Lung (tissue), 12 donors: ENCODE results near the gene BNIP5. TPM values are rescaled to one million over a fixed set of nuclear protein-coding genes. Genes with fewer than 3 reads are reported as not detected.

ENCODE experiments used
- ATAC-seq: fragments of 200-7000 bp; cut with Tn5 transposase; one replicate; pipeline ENCODE4 v1.9.1; 2020; ENCODE audit warnings: moderate number of reproducible peaks; ENCODE audit not compliant: insufficient read depth, low FRiP score
- DNase-seq, 3 donors: peaks; one replicate each; pipeline ENCODE4 v3.0.0-alpha.2; 2013 to 2017
- H3K27ac ChIP-seq, 2 donors: one replicate each; pipeline ENCODE4 v1.5.1; 2013; ENCODE audit warnings: mild to moderate bottlenecking in 2 of 2, moderate library complexity in 2 of 2, control low read depth in 1 of 2, inconsistent platforms in 1 of 2, low read depth in 1 of 2, low read length in 1 of 2
- H3K27me3 ChIP-seq, 3 donors: one replicate each; pipeline ENCODE4 v1.5.1; 2013; ENCODE audit warnings: low read length in 2 of 3; ENCODE audit not compliant: control insufficient read depth in 3 of 3, insufficient read depth in 3 of 3
- H3K36me3 ChIP-seq, 4 donors: one replicate each; pipeline ENCODE4 v1.5.1; 2013; ENCODE audit warnings: low read length in 4 of 4, mild to moderate bottlenecking in 1 of 4, moderate library complexity in 1 of 4; ENCODE audit not compliant: control insufficient read depth in 4 of 4, insufficient read depth in 4 of 4
- H3K4me1 ChIP-seq, 5 donors: one replicate each; pipeline ENCODE4 v1.5.1; 2013; ENCODE audit warnings: low read length in 5 of 5, mild to moderate bottlenecking in 2 of 5, moderate library complexity in 1 of 5; ENCODE audit not compliant: control insufficient read depth in 5 of 5, insufficient read depth in 5 of 5
- H3K4me3 ChIP-seq: one replicate; pipeline ENCODE4 v1.5.1; 2013; ENCODE audit warnings: mild to moderate bottlenecking, control low read depth, moderate library complexity
- H3K9ac ChIP-seq, 2 donors: one replicate each; pipeline ENCODE4 v1.5.1; 2013; ENCODE audit warnings: low read length in 2 of 2, control low read depth in 1 of 2; ENCODE audit not compliant: insufficient read depth in 1 of 2
- H3K9me3 ChIP-seq, 4 donors: one replicate each; pipeline ENCODE4 v1.5.1; 2013; ENCODE audit warnings: low read length in 3 of 4, mild to moderate bottlenecking in 1 of 4, moderate library complexity in 1 of 4; ENCODE audit not compliant: control insufficient read depth in 4 of 4, insufficient read depth in 3 of 4
- WGBS, 2 donors: extraction: QIAGEN DNeasy Blood & Tissue Kit; methylation state at CpG; one replicate each; pipeline ENCODE4 v1.1.7; 2013; 5-methylcytosine and 5-hydroxymethylcytosine counted together
- polyA plus RNA-seq, 2 donors: library from polyadenylated mRNA; stranded (reverse); fragments of 200-250 nt; gene quantifications; one replicate each; pipeline ENCODE4 v1.2.1, GENCODE V29; 2013
- total RNA-seq, 2 donors: library from RNA; depleted of rRNA in 1 of 2; stranded (reverse); fragments of >200 nt in 1 of 2; gene quantifications; one replicate each; pipeline ENCODE4 v1.2.1, GENCODE V29; 2014 to 2021
- TF ChIP-seq, protein P1 (sequence below): IDR thresholded peaks from 2 replicates; pipeline ENCODE4 v1.5.1; 2012; ENCODE audit warnings: mild to moderate bottlenecking; ENCODE audit errors: control extremely low read depth, extremely low read depth
- donor health status: control.
- donor health status: control.
- donor health status: Bipolar disorder and iron deficiency.
- donor health status: healthy.
- donor health status: DM: yes; HTN: yes; CAD: no.

Gene BNIP5
- total and polyA plus RNA-seq, 4 donors = 0.02 to 0.09 (median 0.06) TPM; not detected in 1

DNA sequence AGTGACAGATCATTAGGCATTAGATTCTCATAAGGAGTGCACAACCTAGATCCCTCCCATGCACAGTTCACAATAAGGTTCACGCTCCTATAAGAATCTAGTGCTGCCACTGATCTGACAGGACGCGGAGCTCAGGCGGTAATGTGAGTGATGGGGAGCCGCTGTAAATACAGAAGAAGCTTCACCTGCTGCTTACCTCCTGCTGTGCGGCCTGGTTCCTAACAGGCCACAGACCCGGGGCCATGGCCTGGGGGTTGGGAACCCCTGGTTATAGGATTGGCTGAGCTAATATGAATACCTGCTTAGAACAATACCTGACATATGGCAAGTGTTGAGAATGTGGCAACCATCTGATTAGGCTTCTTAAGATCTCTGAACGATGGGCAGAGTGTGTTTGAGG is 64.5 kb downstream of the BNIP5 start:
- Histone ChIP-seq H3K36me3 (no peaks in the 10 kb centered on the region), H3K9me3 (peaks cover 0 to 4% (median 0%) of the 10 kb centered on the region in 4 donors), H3K4me3 (no peak overlapping the region), H3K4me1 (peaks cover 0 to 2% (median 0%) of the 10 kb centered on the region in 5 donors), H3K9ac (no peak overlapping the region), H3K27me3 (peaks cover 0 to 2% (median 0%) of the 10 kb centered on the region in 3 donors), H3K27ac (no peak overlapping the region)
- DNase-seq (no peak), ATAC-seq (no peak)
- WGBS, 2 donors = 81 to 85% methylated on average over 8 of the region's 8 CpGs
- TF ChIP-seq, protein P1, sequence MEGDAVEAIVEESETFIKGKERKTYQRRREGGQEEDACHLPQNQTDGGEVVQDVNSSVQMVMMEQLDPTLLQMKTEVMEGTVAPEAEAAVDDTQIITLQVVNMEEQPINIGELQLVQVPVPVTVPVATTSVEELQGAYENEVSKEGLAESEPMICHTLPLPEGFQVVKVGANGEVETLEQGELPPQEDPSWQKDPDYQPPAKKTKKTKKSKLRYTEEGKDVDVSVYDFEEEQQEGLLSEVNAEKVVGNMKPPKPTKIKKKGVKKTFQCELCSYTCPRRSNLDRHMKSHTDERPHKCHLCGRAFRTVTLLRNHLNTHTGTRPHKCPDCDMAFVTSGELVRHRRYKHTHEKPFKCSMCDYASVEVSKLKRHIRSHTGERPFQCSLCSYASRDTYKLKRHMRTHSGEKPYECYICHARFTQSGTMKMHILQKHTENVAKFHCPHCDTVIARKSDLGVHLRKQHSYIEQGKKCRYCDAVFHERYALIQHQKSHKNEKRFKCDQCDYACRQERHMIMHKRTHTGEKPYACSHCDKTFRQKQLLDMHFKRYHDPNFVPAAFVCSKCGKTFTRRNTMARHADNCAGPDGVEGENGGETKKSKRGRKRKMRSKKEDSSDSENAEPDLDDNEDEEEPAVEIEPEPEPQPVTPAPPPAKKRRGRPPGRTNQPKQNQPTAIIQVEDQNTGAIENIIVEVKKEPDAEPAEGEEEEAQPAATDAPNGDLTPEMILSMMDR = no peak

DNA sequence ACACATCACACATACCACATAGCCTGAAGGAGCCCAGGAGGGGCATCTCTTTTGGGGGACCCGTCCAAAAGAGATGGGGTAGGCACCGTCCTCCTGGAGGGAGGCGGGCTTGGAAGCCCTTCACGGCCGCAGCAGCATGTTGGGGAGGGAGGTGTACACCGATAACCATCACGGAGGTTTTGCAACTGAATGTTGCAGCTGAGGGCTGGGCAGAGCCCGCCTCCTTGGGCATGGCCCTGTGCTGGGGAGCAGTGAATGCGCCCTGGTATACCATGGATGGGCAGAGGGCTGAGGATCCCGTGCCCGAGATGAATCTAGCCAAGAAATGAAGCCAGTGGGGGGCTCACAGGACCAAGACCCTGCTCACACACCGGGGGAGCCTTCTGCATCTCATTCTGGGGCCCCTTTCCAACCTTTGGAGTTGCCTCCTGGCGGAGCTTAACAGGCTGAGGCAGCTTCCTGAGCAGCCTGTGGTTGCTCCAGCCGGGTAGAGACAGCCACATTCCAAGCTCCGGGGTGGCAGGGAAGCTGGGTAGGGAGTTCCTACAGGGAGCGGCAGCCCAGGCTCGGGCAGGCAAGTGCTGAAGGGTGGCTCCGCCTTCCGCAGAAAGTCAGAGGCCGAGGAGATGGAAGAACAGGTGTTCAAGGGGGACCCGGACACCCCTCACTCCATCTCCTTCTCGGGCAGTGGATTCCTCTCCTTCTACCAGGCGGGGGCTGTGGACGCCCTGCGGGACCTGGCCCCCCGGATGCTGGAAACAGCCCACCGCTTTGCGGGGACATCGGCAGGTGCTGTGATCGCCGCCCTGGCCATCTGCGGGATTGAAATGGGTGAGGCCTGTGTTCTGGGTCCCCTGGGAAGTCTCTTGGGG is 66.6 kb downstream of the BNIP5 start, which contains the start of gene PNPLA1:
TSS of gene PNPLA1 (plus strand) at position 227 of the 872 bp plus-strand sequence. CDS start at position 627, 400 bp downstream.
- Histone ChIP-seq H3K9ac (no peak within 1 kb of the TSS), H3K4me3 (no peak within 1 kb of the TSS), H3K9me3 (peaks cover 0 to 8% (median 1%) of the 10 kb centered on the region in 4 donors), H3K36me3 (no peaks in the 10 kb centered on the region), H3K27me3 (peaks cover 0 to 2% (median 0%) of the 10 kb centered on the region in 3 donors), H3K27ac (no peak within 1 kb of the TSS), H3K4me1 (peaks cover 0 to 2% (median 0%) of the 10 kb centered on the region in 5 donors)
- 76 to 82% methylated on average over 32 of the region's 32 CpGs for WGBS, 2 donors
- TF ChIP-seq, protein P1 = no peak
- no peak for DNase-seq
- no peak for ATAC-seq

DNA sequence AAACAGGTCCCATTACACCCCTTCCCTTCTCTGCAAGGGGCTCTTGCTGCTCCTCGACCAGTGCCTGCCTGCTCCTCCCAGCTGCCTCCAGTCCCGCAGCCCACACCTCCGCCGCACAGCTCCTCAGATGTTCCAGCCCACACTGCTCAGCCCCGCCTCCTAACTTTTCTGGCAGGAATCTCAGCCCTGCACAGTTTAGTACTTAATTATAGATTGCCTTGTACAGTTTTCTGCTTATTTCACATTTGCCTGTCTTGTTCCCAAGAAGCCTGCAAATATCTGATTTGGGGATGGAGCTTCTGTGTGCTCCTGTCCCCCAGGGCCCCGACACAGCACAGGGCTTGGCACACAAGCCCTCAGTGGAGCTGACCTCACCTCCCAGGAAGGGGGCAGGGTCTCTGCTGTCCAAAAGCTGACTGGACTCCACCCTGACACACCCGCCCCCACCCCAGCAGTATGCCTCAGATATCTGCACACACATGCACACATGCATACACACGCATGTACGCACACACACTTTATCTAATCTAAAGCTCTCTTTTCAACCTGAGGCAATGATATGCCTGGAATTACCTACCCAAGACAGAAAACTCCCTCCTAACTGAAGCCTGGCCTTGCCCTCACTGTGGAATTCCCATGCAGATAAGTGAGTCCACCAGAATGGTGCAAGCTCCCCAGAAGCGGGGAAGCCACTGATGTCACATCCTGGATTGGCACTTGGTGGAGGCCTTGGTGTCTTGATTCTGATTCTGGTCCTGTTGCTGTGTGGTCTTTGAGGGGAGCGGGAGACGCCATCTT is 68.0 kb downstream of the BNIP5 start:
- Histone ChIP-seq H3K9me3 (peaks cover 0 to 8% (median 1%) of the 10 kb centered on the region in 4 donors), H3K4me1 (peaks cover 0 to 2% (median 0%) of the 10 kb centered on the region in 5 donors), H3K27me3 (peaks cover 0 to 2% (median 0%) of the 10 kb centered on the region in 3 donors), H3K27ac (no peak overlapping the region), H3K4me3 (no peak overlapping the region), H3K9ac (no peak overlapping the region), H3K36me3 (no peaks in the 10 kb centered on the region)
- WGBS, 2 donors = 71 to 72% methylated on average over 12 of the region's 12 CpGs
- TF ChIP-seq, protein P1 = no peak
- peak; percentile 74 to 82 (median 74) for DNase-seq
- no peak for ATAC-seq
